WTC11 (cell line): Measurements from ENCODE around the gene NEDD8. TPM values are rescaled to one million over a fixed set of nuclear protein-coding genes. Genes with fewer than 3 reads are reported as not detected.

Experiments
- ATAC-seq: fragments of 200-7000 bp; cut with Tn5 transposase; 2 replicates; pipeline ENCODE4 v1.10.0; 2021; ENCODE audit warnings: mild to moderate bottlenecking, moderate library complexity
- CTCF ChIA-PET: fragments of 300-600 bp; sonication (Branson Sonifier 250); formaldehyde crosslinking; loops from one replicate; lab custom pipeline; 2021; ENCODE audit warnings: antibody characterized with exemption; lab: Charles Lee
- POLR2A ChIA-PET: fragments of 350-600 bp; sonication (Branson Sonifier 250); formaldehyde crosslinking; loops from one replicate; lab custom pipeline; 2021; ENCODE audit warnings: antibody characterized with exemption; lab: Charles Lee
- DNase-seq: peaks from one replicate; pipeline ENCODE4 v3.0.0; 2021; ENCODE audit warnings: low spot score
- H3K27ac Mint-ChIP-seq: 2 replicates; pipeline ENCODE4 v1.8.0; 2021; ENCODE audit warnings: mixed read lengths
- H3K27me3 Mint-ChIP-seq: 2 replicates; pipeline ENCODE4 v1.8.0; 2021; ENCODE audit warnings: low read depth, mild to moderate bottlenecking, moderate library complexity, mixed read lengths
- H3K36me3 Mint-ChIP-seq: 2 replicates; pipeline ENCODE4 v1.8.0; 2021; ENCODE audit warnings: mixed read lengths
- H3K4me1 Mint-ChIP-seq: 2 replicates; pipeline ENCODE4 v1.8.0; 2022; ENCODE audit warnings: mixed read lengths
- H3K4me3 Mint-ChIP-seq: 2 replicates; pipeline ENCODE4 v1.8.0; 2021; ENCODE audit warnings: mild to moderate bottlenecking, moderate library complexity, mixed read lengths
- H3K9me3 Mint-ChIP-seq: 2 replicates; pipeline ENCODE4 v1.8.0; 2021; ENCODE audit warnings: mixed read lengths
- CDX4 ChIP-seq: fragments of 250-450 bp; sonication (Bioruptor Pico); IDR thresholded peaks from 2 replicates; pipeline ENCODE4 v1.9.0; 2021; ENCODE audit warnings: moderate library complexity, mild to moderate bottlenecking, inconsistent platforms, borderline replicate concordance
- CREM ChIP-seq: sonication (generic); formaldehyde crosslinking; IDR thresholded peaks from 2 replicates; pipeline ENCODE4 v1.8.1; 2022; ENCODE audit warnings: mild to moderate bottlenecking, missing genetic modification reagents, moderate library complexity
- E2F1 ChIP-seq: sonication (generic); formaldehyde crosslinking; IDR thresholded peaks from 2 replicates; pipeline ENCODE4 v1.8.0; 2022; ENCODE audit warnings: mild to moderate bottlenecking, missing genetic modification reagents
- E2F5 ChIP-seq: sonication (generic); formaldehyde crosslinking; IDR thresholded peaks from 2 replicates; pipeline ENCODE4 v1.8.1; 2022; ENCODE audit warnings: mild to moderate bottlenecking, moderate library complexity, missing genetic modification reagents
- ELF4 ChIP-seq: sonication (generic); formaldehyde crosslinking; IDR thresholded peaks from 2 replicates; pipeline ENCODE4 v1.8.1; 2022; ENCODE audit warnings: low read depth, mild to moderate bottlenecking, moderate library complexity, missing genetic modification reagents
- EMX1 ChIP-seq: fragments of 250-450 bp; sonication (Bioruptor Pico); IDR thresholded peaks from 2 replicates; pipeline ENCODE4 v1.8.0; 2021; ENCODE audit warnings: mild to moderate bottlenecking
- FOXK1 ChIP-seq: sonication (generic); formaldehyde crosslinking; IDR thresholded peaks from 2 replicates; pipeline ENCODE4 v1.8.0; 2022; ENCODE audit warnings: mild to moderate bottlenecking, moderate library complexity, missing genetic modification reagents
- FOXP1 ChIP-seq: sonication (generic); formaldehyde crosslinking; IDR thresholded peaks from 2 replicates; pipeline ENCODE4 v1.8.0; 2022; ENCODE audit warnings: missing genetic modification reagents, mild to moderate bottlenecking, moderate library complexity, borderline replicate concordance
- GABPB1 ChIP-seq: sonication (generic); formaldehyde crosslinking; IDR thresholded peaks from 2 replicates; pipeline ENCODE4 v1.8.1; 2023; ENCODE audit warnings: mild to moderate bottlenecking, missing genetic modification reagents
- NFE2L1 ChIP-seq: sonication (generic); formaldehyde crosslinking; IDR thresholded peaks from 2 replicates; pipeline ENCODE4 v1.8.1; 2023; ENCODE audit warnings: missing genetic modification reagents
- RELA ChIP-seq: sonication (generic); formaldehyde crosslinking; IDR thresholded peaks from 2 replicates; pipeline ENCODE4 v1.8.1; 2022; ENCODE audit warnings: missing genetic modification reagents, mild to moderate bottlenecking, borderline replicate concordance
- SMAD4 ChIP-seq: sonication (generic); formaldehyde crosslinking; IDR thresholded peaks from 2 replicates; pipeline ENCODE4 v1.8.0; 2022; ENCODE audit warnings: mild to moderate bottlenecking, missing genetic modification reagents
- USF1 ChIP-seq: sonication (generic); formaldehyde crosslinking; IDR thresholded peaks from 2 replicates; pipeline ENCODE4 v1.8.0; 2022; ENCODE audit warnings: mild to moderate bottlenecking, missing genetic modification reagents
- USF2 ChIP-seq: sonication (generic); formaldehyde crosslinking; IDR thresholded peaks from 2 replicates; pipeline ENCODE4 v1.8.1; 2023; ENCODE audit warnings: mild to moderate bottlenecking, missing genetic modification reagents, moderate library complexity
- ZMAT4 ChIP-seq: fragments of 250-450 bp; sonication (Bioruptor Pico); IDR thresholded peaks from 2 replicates; pipeline ENCODE4 v1.9.0; 2021; ENCODE audit warnings: mild to moderate bottlenecking
- ZNF219 ChIP-seq: sonication (generic); formaldehyde crosslinking; IDR thresholded peaks from 2 replicates; pipeline ENCODE4 v1.8.0; 2023; ENCODE audit warnings: missing genetic modification reagents, mild to moderate bottlenecking, borderline replicate concordance
- ZNF263 ChIP-seq: sonication (generic); formaldehyde crosslinking; IDR thresholded peaks from 2 replicates; pipeline ENCODE4 v1.8.1; 2022; ENCODE audit warnings: low read depth, mild to moderate bottlenecking, moderate library complexity, missing genetic modification reagents
- ZNF396 ChIP-seq: fragments of 250-450 bp; sonication (Bioruptor Pico); IDR thresholded peaks from 2 replicates; pipeline ENCODE4 v1.8.0; 2021; ENCODE audit warnings: mild to moderate bottlenecking, moderate library complexity, borderline replicate concordance
- total RNA-seq: library from RNA; stranded (reverse); gene quantifications from 3 replicates; pipeline ENCODE4 v1.2.3, GENCODE V29; 2021

The NEDD8 gene
- total RNA-seq, 1 experiment from 2014 or later = 233 TPM

- CTCF ChIA-PET = interaction anchor here (0.7 to 5.1 kb wide), 45 partner anchors 9 to 207 kb away, joined by 3 to 165 read pairs (median 5); partner anchors contain the start of genes ADCY4, CBLN3, CHMP4A and CIDEB
- H3K4me1 Mint-ChIP-seq = peaks cover 13% of the 10 kb centered on the region
- peak overlapping the region; percentile 93 for H3K4me3 Mint-ChIP-seq
- H3K9me3 Mint-ChIP-seq = no peaks in the 10 kb centered on the region
- H3K27ac Mint-ChIP-seq = peak overlapping the region; percentile 97
- ATAC-seq (peak; percentile 85), DNase-seq (peak; percentile 95)
- H3K27me3 Mint-ChIP-seq = peaks cover 12% of the 10 kb centered on the region
- TF ChIP-seq SMAD4 (CRISPR knock-in tag) (no peak), ZNF219 (CRISPR knock-in tag) (0 out of 2 replicates have a peak, but pooled peaks have one; percentile 29), E2F5 (CRISPR knock-in tag) (no peak)
- peaks cover 37% of the 10 kb centered on the region for H3K36me3 Mint-ChIP-seq
- POLR2A ChIA-PET = interaction anchor here (0.6 to 2.2 kb wide), 22 partner anchors 9 to 190 kb away, joined by 3 to 21 read pairs (median 5); partner anchors contain the start of genes CHMP4A, CIDEB, DHRS1 and GMPR2
These were observed 9.8 kb upstream of the NEDD8 start for GRCh38 chr14:24241829-24242443.

- TF ChIP-seq NFE2L1 (no peak), SMAD4 (CRISPR knock-in tag) (no peak), ZNF396 (CRISPR knock-in tag) (no peak), ELF4 (no peak), E2F1 (CRISPR knock-in tag) (no peak), USF1 (CRISPR knock-in tag) (no peak), CDX4 (CRISPR knock-in tag) (no peak), GABPB1 (CRISPR knock-in tag) (no peak), EMX1 (CRISPR knock-in tag) (no peak), FOXK1 (CRISPR knock-in tag) (no peak), ZMAT4 (CRISPR knock-in tag) (no peak), ZNF263 (CRISPR knock-in tag) (no peak), USF2 (no peak), FOXP1 (CRISPR knock-in tag) (no peak), RELA (CRISPR knock-in tag) (no peak), CREM (CRISPR knock-in tag) (no peak)
- TF ChIP-seq, all 79 proteins: peak for 0
- POLR2A ChIA-PET = no interaction called here
- peaks cover 51% of the 10 kb centered on the region for H3K36me3 Mint-ChIP-seq
- H3K27me3 Mint-ChIP-seq = peaks cover 10% of the 10 kb centered on the region
- DNase-seq = no peak
- ATAC-seq = no peak
- H3K4me1 Mint-ChIP-seq = peaks cover 13% of the 10 kb centered on the region
- CTCF ChIA-PET = interaction anchor here (4.0 to 5.1 kb wide), 3 partner anchors 30 to 69 kb away, joined by 77 to 165 read pairs (median 97); partner anchors contain the start of genes CIDEB, DHRS1, LTB4R and LTB4R2
- H3K9me3 Mint-ChIP-seq = no peaks in the 10 kb centered on the region
- no peak overlapping the region for H3K27ac Mint-ChIP-seq
- H3K4me3 Mint-ChIP-seq = peak overlapping the region; percentile 93
These were observed 8.1 kb upstream of the NEDD8 start for GRCh38 chr14:24240110-24240918.
